ENCODE measurements around the gene EVI5. TPM values are rescaled to one million over a fixed set of nuclear protein-coding genes. Genes with fewer than 3 reads are reported as not detected.

Gene EVI5
- total RNA-seq, 4 donors from 2014 or later: 37.7 to 59.7 (median 41.7) TPM

- Histone ChIP-seq H3K36me3 (no peaks in the 10 kb centered on the region), H3K27me3 (no peaks in the 10 kb centered on the region), H3K27ac (no peak overlapping the region), H3K9me3 (no peaks in the 10 kb centered on the region), H3K4me1 (no peaks in the 10 kb centered on the region), H3K4me3 (replicated peaks in 1 of 3) (no peak overlapping the region)
- WGBS, 2 donors: 96 to 100% methylated on average over 1 of the region's 1 CpG
- no peak for TF ChIP-seq CTCF (IDR thresholded peaks at IDR 0.05)
- TF ChIP-seq POLR2A (IDR thresholded peaks at IDR 0.05): no peak
- DNase-seq: no peak
- intact Hi-C loops (cut with DNase I): no loop called here
These were observed 217.6 kb downstream of the EVI5 start for GRCh38 chr1:92567211-92567868.

DNA sequence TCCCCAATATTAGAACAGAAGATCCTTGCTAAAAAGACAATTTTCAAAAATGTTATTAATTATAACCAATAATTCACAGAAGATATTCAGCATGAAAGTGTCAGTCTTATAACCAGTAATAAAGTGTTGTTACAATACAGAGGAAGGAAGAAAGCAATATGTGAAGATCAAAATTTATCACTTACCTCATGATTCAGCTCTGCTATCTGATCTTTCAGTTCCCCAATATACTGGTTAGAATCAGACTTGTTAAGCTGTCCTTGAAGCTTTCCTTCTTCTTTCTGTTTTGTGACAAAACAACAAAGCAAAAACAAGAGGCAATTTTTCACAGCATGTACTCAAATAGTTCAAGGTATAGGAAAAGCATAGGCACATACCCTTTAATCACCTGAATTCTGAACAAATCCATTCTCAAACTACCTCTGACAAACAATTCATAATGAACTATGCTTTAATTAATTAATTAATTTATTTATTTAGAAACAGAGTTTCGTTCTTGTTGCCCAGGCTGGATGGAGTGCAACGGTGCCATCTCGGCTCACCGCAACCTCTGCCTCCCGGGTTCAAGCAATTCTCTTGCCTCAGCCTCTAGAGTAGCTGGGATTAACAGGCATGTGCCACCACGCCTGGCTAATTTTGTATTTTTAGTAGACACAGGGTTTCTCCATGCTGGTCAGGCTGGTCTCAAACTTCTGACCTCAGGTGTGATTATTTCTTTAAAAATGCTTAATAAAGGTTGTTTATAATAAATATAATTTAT, 221.3 kb downstream of the EVI5 start:
- WGBS, 2 donors: 97 to 98% methylated on average over 6 of the region's 6 CpGs
- no peak for TF ChIP-seq POLR2A (IDR thresholded peaks at IDR 0.05)
- TF ChIP-seq CTCF (IDR thresholded peaks at IDR 0.05): no peak
- H3K27me3 ChIP-seq: no peaks in the 10 kb centered on the region
- no peaks in the 10 kb centered on the region for H3K4me1 ChIP-seq
- no peaks in the 10 kb centered on the region for H3K36me3 ChIP-seq
- intact Hi-C loops (cut with DNase I): no loop called here
- no peak for DNase-seq
- no peaks in the 10 kb centered on the region for H3K9me3 ChIP-seq
- H3K27ac ChIP-seq: no peak overlapping the region
- no peak overlapping the region for H3K4me3 ChIP-seq (replicated peaks in 1 of 3)

DNA sequence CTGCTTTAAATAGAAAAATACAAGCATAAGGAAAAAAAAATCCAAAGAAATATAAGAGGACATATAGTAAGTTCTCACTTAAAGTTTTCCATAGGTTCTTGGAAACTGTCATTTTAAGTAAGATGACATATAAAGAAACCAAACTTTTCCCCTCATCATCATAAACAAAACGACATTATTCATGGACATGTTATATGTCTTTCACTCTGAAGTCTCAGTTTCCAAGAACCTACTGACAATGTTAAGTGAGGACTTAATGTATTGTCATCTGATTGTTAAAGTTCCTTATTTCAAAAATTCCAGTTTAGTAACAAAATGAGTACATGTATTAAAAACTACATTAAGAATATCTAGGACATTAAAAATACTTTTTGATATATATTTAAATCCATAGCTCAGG, 228.6 kb downstream of the EVI5 start:
- WGBS, 2 donors: 93% methylated on average over 1 of the region's 1 CpG
- intact Hi-C loops (cut with DNase I): no loop called here
- no peak for DNase-seq
- H3K27me3 ChIP-seq: no peaks in the 10 kb centered on the region
- TF ChIP-seq CTCF (IDR thresholded peaks at IDR 0.05) (no peak), POLR2A (IDR thresholded peaks at IDR 0.05) (no peak)
- no peaks in the 10 kb centered on the region for H3K4me1 ChIP-seq
- no peak overlapping the region for H3K4me3 ChIP-seq (replicated peaks in 1 of 3)
- no peaks in the 10 kb centered on the region for H3K9me3 ChIP-seq
- H3K36me3 ChIP-seq: no peaks in the 10 kb centered on the region
- no peak overlapping the region for H3K27ac ChIP-seq

DNA sequence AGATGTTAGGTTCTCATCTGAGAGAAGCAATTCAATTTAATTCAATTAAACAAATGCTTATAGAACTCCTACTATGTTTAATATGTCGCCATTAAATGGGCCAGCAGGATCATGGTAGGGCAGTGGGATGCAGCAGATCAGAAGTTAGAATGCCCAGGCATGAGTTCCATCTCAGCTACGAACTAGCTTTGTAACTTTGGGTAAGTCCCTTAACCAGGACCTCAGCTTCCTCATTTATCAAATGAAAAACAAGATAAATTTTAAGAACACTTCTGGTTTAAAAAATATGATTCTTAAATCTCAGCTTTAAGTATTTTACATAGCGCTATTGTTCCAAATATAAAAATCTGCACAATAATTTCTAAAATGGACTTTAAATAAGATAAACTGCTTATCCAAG, 230.7 kb downstream of the EVI5 start:
- H3K9me3 ChIP-seq: no peaks in the 10 kb centered on the region
- no peak overlapping the region for H3K27ac ChIP-seq
- no peak for DNase-seq
- H3K27me3 ChIP-seq: no peaks in the 10 kb centered on the region
- TF ChIP-seq POLR2A (IDR thresholded peaks at IDR 0.05): no peak
- TF ChIP-seq CTCF (IDR thresholded peaks at IDR 0.05): no peak
- WGBS, 2 donors: 94 to 97% methylated on average over 3 of the region's 3 CpGs
- intact Hi-C loops (cut with DNase I): no loop called here
- no peaks in the 10 kb centered on the region for H3K4me1 ChIP-seq
- no peak overlapping the region for H3K4me3 ChIP-seq (replicated peaks in 1 of 3)
- H3K36me3 ChIP-seq: no peaks in the 10 kb centered on the region

- Histone ChIP-seq H3K9me3 (no peaks in the 10 kb centered on the region), H3K27me3 (no peaks in the 10 kb centered on the region), H3K27ac (no peak overlapping the region), H3K36me3 (no peaks in the 10 kb centered on the region), H3K4me1 (no peaks in the 10 kb centered on the region), H3K4me3 (replicated peaks in 1 of 3) (no peak overlapping the region)
- 56 to 60% methylated on average over 1 of the region's 1 CpG for WGBS, 2 donors
- DNase-seq: no peak
- intact Hi-C loops (cut with DNase I): no loop called here
- TF ChIP-seq CTCF (IDR thresholded peaks at IDR 0.05): no peak
- TF ChIP-seq POLR2A (IDR thresholded peaks at IDR 0.05): no peak
These were observed 233.0 kb downstream of the EVI5 start for GRCh38 chr1:92551916-92552315.

All from thyroid gland (tissue), 4 donors.